ENCODE data around the gene KRT15.

DNA sequence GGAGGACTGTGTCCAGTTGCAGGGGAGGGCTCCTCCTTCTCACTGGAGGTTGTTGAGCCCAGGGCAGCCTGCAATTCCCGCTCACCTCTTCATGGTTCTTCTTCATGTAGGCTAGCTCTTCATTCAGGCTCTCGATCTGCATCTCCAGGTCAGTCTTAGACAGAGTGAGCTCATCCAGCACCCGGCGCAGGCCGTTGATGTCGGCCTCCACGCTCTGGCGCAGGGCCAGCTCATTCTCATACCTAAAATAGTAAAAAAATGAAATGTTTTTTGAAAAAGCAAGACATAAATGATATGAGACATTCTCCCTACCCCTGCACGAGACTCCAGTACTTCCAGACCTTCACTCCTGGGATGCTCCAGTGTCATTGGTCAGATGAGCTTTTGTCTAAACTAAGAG, 15.5 kb downstream of the KRT15 start:
- TF ChIP-seq POLR2A (IDR thresholded peaks at IDR 0.05; ENCODE audit: low read length) (no peak), GATA1 (IDR thresholded peaks at IDR 0.05; ENCODE audit: low read depth, low read length) (no peak)
